Measurements from ENCODE around the gene FAP. TPM values are rescaled to one million over a fixed set of nuclear protein-coding genes. Genes with fewer than 3 reads are reported as not detected.

FAP gene
- total RNA-seq, 1 experiment from 2014 or later: not detected

DNA sequence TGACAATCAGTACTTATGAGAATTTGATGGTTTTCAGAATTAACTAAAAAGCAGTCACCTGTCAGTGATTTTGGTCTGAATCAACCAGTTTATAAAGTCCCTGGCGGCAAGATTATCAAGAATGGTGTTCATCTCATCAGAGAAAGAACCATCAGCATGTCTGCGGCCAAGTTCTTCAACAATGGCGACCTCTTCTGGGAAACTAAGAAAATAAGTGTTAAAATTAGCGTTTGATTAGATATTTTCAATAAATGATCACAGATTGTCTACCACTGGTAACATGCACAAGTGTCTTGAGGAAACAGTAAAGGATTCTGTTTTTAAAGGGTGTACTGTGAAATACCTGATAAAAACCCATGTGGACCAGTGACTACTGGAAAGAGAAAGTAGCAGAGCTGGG lies 99.3 kb downstream of the FAP start:
- no peaks in the 10 kb centered on the region for H3K79me2 ChIP-seq (ENCODE audit: low read length)
- no peak overlapping the region for H3K9ac ChIP-seq (ENCODE audit: low read length)
- no peaks in the 10 kb centered on the region for H3K27me3 ChIP-seq (ENCODE audit: low read length)
- no peaks in the 10 kb centered on the region for H3K9me3 ChIP-seq (ENCODE audit: low read length)
- intact Hi-C loops (cut with micrococcal nuclease): no loop called here
- POLR2A ChIA-PET (ENCODE audit: unreplicated experiment): no interaction called here
- H2AFZ ChIP-seq (ENCODE audit: low read length): no peak overlapping the region
- CTCF ChIA-PET: interaction anchor here (0.6 kb wide), 1 partner anchor 158 kb away, joined by 4 read pairs; no protein-coding TSS in a partner anchor
- BruUV-seq (replicated peaks): no TSS peak
- H3K27ac ChIP-seq (ENCODE audit: low read length): no peak overlapping the region
- H3K4me3 ChIP-seq (ENCODE audit: low read length): no peak overlapping the region
- H3F3A ChIP-seq (ENCODE audit: low read length, unreplicated experiment): no peaks in the 10 kb centered on the region
- no peaks in the 10 kb centered on the region for H3K9me2 ChIP-seq (replicated peaks; ENCODE audit: low read length)
- no peaks in the 10 kb centered on the region for H4K20me1 ChIP-seq (ENCODE audit: low read length)
- H3K4me2 ChIP-seq (ENCODE audit: low read length): no peak overlapping the region
- no peak for DNase-seq
- TF ChIP-seq EZH2phosphoT487 (IDR thresholded peaks at IDR 0.05; ENCODE audit: borderline replicate concordance, low read length): no peak
- TF ChIP-seq, protein P1, sequence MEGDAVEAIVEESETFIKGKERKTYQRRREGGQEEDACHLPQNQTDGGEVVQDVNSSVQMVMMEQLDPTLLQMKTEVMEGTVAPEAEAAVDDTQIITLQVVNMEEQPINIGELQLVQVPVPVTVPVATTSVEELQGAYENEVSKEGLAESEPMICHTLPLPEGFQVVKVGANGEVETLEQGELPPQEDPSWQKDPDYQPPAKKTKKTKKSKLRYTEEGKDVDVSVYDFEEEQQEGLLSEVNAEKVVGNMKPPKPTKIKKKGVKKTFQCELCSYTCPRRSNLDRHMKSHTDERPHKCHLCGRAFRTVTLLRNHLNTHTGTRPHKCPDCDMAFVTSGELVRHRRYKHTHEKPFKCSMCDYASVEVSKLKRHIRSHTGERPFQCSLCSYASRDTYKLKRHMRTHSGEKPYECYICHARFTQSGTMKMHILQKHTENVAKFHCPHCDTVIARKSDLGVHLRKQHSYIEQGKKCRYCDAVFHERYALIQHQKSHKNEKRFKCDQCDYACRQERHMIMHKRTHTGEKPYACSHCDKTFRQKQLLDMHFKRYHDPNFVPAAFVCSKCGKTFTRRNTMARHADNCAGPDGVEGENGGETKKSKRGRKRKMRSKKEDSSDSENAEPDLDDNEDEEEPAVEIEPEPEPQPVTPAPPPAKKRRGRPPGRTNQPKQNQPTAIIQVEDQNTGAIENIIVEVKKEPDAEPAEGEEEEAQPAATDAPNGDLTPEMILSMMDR (conservative IDR thresholded peaks at IDR 0.05; ENCODE audit: low read depth, low read length): peak; percentile 49
- TF ChIP-seq EZH2 (IDR thresholded peaks at IDR 0.05; ENCODE audit: low read length, unreplicated experiment): no peak
- no peaks in the 10 kb centered on the region for H3K36me3 ChIP-seq (ENCODE audit: low read depth, low read length)
- no peak for ATAC-seq
- H3K4me1 ChIP-seq (ENCODE audit: insufficient read depth, low read length): peaks cover 13% of the 10 kb centered on the region

DNA sequence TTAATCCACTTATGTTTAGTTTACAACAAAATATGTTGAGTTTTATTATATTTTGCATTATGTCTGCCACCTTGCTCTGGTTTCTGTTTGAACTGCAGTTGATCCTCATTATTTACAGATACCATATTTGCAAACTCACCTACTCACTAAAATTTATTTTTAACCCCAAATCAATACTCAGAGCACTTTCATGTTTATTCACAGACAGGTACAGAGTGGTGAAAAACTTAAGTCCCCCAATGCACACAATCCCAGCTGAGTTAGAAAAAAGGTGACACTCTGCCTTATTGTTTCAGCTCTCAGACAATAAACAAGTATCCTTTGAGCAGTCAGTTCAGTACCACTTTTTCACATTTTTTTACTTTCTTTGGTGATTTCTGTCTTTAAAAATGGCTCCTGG lies 104.9 kb downstream of the FAP start:
- no peaks in the 10 kb centered on the region for H3F3A ChIP-seq (ENCODE audit: low read length, unreplicated experiment)
- H3K9me3 ChIP-seq (ENCODE audit: low read length): no peaks in the 10 kb centered on the region
- ATAC-seq (no peak), DNase-seq (no peak)
- H3K9me2 ChIP-seq (replicated peaks; ENCODE audit: low read length): no peaks in the 10 kb centered on the region
- no peak for TF ChIP-seq EZH2 (IDR thresholded peaks at IDR 0.05; ENCODE audit: low read length, unreplicated experiment)
- TF ChIP-seq, protein P1 (conservative IDR thresholded peaks at IDR 0.05; ENCODE audit: low read depth, low read length): no peak
- no peak for TF ChIP-seq EZH2phosphoT487 (IDR thresholded peaks at IDR 0.05; ENCODE audit: borderline replicate concordance, low read length)
- no peaks in the 10 kb centered on the region for H3K79me2 ChIP-seq (ENCODE audit: low read length)
- ChIA-PET CTCF (no interaction called here), POLR2A (ENCODE audit: unreplicated experiment) (no interaction called here)
- intact Hi-C loops (cut with micrococcal nuclease): no loop called here
- no peak overlapping the region for H3K9ac ChIP-seq (ENCODE audit: low read length)
- no peaks in the 10 kb centered on the region for H4K20me1 ChIP-seq (ENCODE audit: low read length)
- no peak overlapping the region for H3K4me3 ChIP-seq (ENCODE audit: low read length)
- no peak overlapping the region for H2AFZ ChIP-seq (ENCODE audit: low read length)
- H3K27me3 ChIP-seq (ENCODE audit: low read length): no peaks in the 10 kb centered on the region
- no TSS peak for BruUV-seq (replicated peaks)
- H3K4me2 ChIP-seq (ENCODE audit: low read length): no peak overlapping the region
- H3K4me1 ChIP-seq (ENCODE audit: insufficient read depth, low read length): no peaks in the 10 kb centered on the region
- no peaks in the 10 kb centered on the region for H3K36me3 ChIP-seq (ENCODE audit: low read depth, low read length)
- H3K27ac ChIP-seq (ENCODE audit: low read length): no peak overlapping the region

DNA sequence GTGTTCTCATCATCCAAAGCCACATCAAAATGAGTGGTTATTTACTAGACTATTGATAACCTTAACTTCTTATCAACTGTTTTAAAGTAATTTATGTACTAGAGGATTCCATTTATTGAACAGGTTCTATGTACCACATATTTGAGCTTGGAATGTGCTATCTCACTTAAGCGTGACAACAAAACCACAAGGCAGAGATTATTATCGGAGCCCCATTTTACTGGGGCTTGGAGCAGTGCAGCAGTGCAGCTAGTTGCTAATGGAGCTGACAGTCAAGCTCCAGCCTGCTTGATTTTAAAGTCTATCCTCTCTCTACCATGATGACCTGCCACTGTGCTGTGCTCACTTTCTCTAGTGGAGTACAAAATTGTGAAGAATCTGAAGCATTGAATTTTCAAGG lies 115.8 kb downstream of the FAP start:
- Histone ChIP-seq H3K4me2 (ENCODE audit: low read length) (no peak overlapping the region), H3F3A (ENCODE audit: low read length, unreplicated experiment) (no peaks in the 10 kb centered on the region), H3K9ac (ENCODE audit: low read length) (no peak overlapping the region), H2AFZ (ENCODE audit: low read length) (no peak overlapping the region), H3K9me3 (ENCODE audit: low read length) (no peaks in the 10 kb centered on the region), H3K4me1 (ENCODE audit: insufficient read depth, low read length) (no peaks in the 10 kb centered on the region), H4K20me1 (ENCODE audit: low read length) (no peaks in the 10 kb centered on the region), H3K4me3 (ENCODE audit: low read length) (no peak overlapping the region), H3K27me3 (ENCODE audit: low read length) (no peaks in the 10 kb centered on the region), H3K9me2 (replicated peaks; ENCODE audit: low read length) (no peaks in the 10 kb centered on the region), H3K27ac (ENCODE audit: low read length) (no peak overlapping the region), H3K79me2 (ENCODE audit: low read length) (no peaks in the 10 kb centered on the region), H3K36me3 (ENCODE audit: low read depth, low read length) (no peaks in the 10 kb centered on the region)
- ATAC-seq (no peak), DNase-seq (no peak)
- ChIA-PET CTCF (no interaction called here), POLR2A (ENCODE audit: unreplicated experiment) (no interaction called here)
- intact Hi-C loops (cut with micrococcal nuclease): no loop called here
- no TSS peak for BruUV-seq (replicated peaks)
- TF ChIP-seq EZH2phosphoT487 (IDR thresholded peaks at IDR 0.05; ENCODE audit: borderline replicate concordance, low read length): no peak
- TF ChIP-seq EZH2 (IDR thresholded peaks at IDR 0.05; ENCODE audit: low read length, unreplicated experiment): no peak
- TF ChIP-seq, protein P1 (conservative IDR thresholded peaks at IDR 0.05; ENCODE audit: low read depth, low read length): no peak
